Measurements from ENCODE around the gene ACP5.
A peak's percentile ranks its signal among the peaks of the same experiment; 100 is the strongest.
"Not testable (repeated sequence)": the region's sequence is repeated elsewhere in the genome, so short reads cannot be mapped to it uniquely, and the experiment has no call there.

Gene ACP5

GRCh38 chr19:11577451-11578257, at the start of gene ACP5:
Gene ACP5 (minus strand): TSS chr19:11577645. CDS start chr19:11577317, 328 bp downstream.
- DNase-seq: no peak

GRCh38 chr19:11626252-11626651, 48.8 kb upstream of the ACP5 start:
- DNase-seq: no peak

- no peak for DNase-seq
Observed at GRCh38 chr19:11624069-11624463, 46.6 kb upstream of the ACP5 start.

- DNase-seq: not testable (repeated sequence)
Observed at GRCh38 chr19:11622401-11622800, 45.0 kb upstream of the ACP5 start.

- no peak for DNase-seq
Observed at GRCh38 chr19:11620553-11620952, 43.1 kb upstream of the ACP5 start.

GRCh38 chr19:11617180-11618062, 40.0 kb upstream of the ACP5 start:
- no peak for DNase-seq

GRCh38 chr19:11612816-11613511, 35.5 kb upstream of the ACP5 start:
- DNase-seq: no peak

GRCh38 chr19:11611730-11612129, 34.3 kb upstream of the ACP5 start:
- no peak for DNase-seq

- no peak for DNase-seq
Observed at GRCh38 chr19:11606484-11606883, 29.0 kb upstream of the ACP5 start.

GRCh38 chr19:11599704-11600103, 22.3 kb upstream of the ACP5 start:
- not testable (repeated sequence) for DNase-seq

- DNase-seq: no peak
Observed at GRCh38 chr19:11598746-11599145, 21.3 kb upstream of the ACP5 start.

- DNase-seq: no peak
Observed at GRCh38 chr19:11598103-11598483, 20.6 kb upstream of the ACP5 start.

- DNase-seq: peak; percentile 99
Observed at GRCh38 chr19:11597202-11598102, 20.0 kb upstream of the ACP5 start, which contains the start of gene ZNF627. Gene ZNF627 (plus strand): TSS chr19:11597483. CDS start chr19:11597628, 145 bp downstream.

GRCh38 chr19:11596156-11596555, 18.7 kb upstream of the ACP5 start:
- DNase-seq: no peak

- no peak for DNase-seq
Observed at GRCh38 chr19:11594084-11594483, 16.6 kb upstream of the ACP5 start.

GRCh38 chr19:11587975-11588631, 10.7 kb upstream of the ACP5 start:
- no peak for DNase-seq

GRCh38 chr19:11587302-11587974, 10.0 kb upstream of the ACP5 start:
- DNase-seq: peak; percentile 91

- no peak for DNase-seq
Observed at GRCh38 chr19:11586331-11586730, 8.9 kb upstream of the ACP5 start.

GRCh38 chr19:11581740-11582139, 4.3 kb upstream of the ACP5 start:
- peak; percentile 70 for DNase-seq

- no peak for DNase-seq
Observed at GRCh38 chr19:11580116-11580515, 2.7 kb upstream of the ACP5 start.

All from stimulated activated CD8-positive, alpha-beta memory T cell treated with anti-CD3 and anti-CD28 coated beads, Interleukin-4, amount 100 ng/mL, for 48 hours (primary cell).